LNCAP (cell line): Measurements from ENCODE around the gene ABI3BP.

ENCODE experiments used
- TF ChIP-seq, protein P1 (sequence below): fragments of 450-650 bp; IDR thresholded peaks from 2 replicates; pipeline ENCODE4 v1.5.1; 2017; ENCODE audit warnings: mild to moderate bottlenecking

The ABI3BP gene

DNA sequence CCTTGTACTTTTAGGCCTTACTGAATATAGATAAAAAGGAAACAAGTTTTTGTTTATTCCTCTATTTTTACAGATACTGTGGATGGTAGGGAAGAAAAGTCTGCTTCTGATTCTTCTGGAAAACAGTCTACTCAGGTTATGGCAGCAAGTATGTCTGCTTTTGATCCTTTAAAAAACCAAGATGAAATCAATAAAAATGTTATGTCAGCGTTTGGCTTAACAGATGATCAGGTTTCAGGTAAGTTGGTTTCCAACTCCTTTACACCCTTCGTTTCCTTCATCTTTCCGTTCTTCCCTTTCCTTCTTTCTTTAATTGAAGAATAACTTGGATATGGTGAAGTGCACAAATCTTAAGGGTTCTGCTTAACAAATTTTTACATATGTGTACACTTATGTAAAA is 260.8 kb downstream of the ABI3BP start:
- TF ChIP-seq, protein P1, sequence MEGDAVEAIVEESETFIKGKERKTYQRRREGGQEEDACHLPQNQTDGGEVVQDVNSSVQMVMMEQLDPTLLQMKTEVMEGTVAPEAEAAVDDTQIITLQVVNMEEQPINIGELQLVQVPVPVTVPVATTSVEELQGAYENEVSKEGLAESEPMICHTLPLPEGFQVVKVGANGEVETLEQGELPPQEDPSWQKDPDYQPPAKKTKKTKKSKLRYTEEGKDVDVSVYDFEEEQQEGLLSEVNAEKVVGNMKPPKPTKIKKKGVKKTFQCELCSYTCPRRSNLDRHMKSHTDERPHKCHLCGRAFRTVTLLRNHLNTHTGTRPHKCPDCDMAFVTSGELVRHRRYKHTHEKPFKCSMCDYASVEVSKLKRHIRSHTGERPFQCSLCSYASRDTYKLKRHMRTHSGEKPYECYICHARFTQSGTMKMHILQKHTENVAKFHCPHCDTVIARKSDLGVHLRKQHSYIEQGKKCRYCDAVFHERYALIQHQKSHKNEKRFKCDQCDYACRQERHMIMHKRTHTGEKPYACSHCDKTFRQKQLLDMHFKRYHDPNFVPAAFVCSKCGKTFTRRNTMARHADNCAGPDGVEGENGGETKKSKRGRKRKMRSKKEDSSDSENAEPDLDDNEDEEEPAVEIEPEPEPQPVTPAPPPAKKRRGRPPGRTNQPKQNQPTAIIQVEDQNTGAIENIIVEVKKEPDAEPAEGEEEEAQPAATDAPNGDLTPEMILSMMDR, result no peak

DNA sequence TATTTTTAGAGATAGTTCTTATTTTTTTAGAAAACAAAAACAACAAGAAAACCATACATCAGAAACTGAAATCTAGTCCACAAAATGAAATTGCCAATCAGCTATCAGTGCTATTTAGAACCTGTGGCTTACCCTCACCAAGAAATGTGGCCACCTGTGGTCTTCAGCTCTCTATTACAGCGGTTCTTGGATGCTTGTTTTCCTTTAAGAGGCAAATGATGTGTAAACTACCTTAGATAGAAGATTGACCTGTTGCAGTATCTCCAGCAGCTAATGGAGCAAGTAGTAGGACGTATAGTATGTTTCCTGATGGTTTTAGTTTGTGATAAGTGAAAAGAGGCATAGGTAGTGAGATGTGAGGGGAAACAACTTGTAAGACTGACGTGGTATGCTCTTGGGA is 262.7 kb downstream of the ABI3BP start:
- TF ChIP-seq, protein P1, result no peak

DNA sequence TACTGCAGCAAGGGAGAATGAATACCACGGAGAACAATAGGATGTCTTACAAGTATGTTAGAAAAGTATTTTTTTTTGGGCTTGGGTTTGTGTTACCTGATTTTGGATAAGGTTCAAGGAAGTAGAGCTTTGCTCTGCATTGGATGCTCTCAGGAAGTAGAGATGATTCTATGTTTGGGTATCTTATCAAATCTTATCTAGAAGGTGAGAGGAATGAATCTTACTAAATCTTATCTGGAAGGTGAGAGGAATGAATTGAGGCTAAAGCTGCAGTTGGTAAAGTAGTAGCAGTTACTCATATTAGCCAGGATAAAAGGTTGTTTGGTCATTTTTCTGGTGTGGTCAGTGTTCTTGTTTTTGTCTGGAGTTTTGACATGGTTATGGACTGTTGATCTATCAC is 266.5 kb downstream of the ABI3BP start:
- TF ChIP-seq, protein P1, result no peak

DNA sequence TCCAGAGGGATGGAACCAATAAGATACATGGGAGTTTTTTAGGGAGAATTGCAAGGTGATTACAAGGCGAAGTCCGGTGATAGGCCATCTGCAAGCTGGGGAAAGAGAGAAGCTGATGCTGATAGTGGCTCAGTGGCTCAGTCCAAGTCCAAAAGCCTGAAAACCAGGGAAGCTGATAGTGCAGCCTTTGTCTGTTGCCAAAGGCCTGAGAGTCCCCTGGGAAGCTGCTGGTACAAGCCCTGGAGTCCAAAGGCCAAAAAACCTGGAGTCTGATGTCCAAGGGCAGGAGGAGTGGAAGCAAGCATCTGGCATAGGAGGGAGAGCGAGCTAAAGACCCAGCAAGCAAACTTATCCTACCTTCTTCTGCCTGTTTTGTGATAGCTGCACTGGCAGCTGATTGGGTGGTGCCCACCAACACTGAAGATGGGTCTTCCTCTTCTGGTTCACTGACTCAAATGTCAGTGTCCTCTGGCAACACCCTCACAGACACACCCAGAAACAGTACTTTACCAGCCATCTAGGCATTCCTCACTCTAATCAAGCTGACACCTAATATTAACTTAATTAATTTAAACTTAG is 267.2 kb downstream of the ABI3BP start:
- TF ChIP-seq, protein P1, result no peak

DNA sequence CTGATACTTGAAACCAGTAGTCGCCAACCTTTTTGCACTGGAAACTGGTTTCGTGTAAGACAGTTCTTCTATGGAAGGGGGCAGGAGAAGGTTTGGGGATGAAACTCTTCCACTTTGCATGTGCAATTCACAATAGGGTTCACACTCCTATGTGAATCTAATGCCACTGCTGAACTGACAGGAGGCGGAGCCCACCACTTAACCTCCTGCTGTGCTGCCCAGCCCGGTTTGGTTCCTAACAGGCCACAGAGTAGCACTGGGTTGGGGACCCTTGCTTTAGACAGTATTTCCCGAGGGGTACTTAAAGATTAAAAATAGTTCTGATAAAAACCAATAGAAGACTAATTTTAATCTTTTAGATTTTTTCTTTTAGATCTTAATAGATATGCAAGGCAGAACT is 272.8 kb downstream of the ABI3BP start:
- TF ChIP-seq, protein P1, result no peak

DNA sequence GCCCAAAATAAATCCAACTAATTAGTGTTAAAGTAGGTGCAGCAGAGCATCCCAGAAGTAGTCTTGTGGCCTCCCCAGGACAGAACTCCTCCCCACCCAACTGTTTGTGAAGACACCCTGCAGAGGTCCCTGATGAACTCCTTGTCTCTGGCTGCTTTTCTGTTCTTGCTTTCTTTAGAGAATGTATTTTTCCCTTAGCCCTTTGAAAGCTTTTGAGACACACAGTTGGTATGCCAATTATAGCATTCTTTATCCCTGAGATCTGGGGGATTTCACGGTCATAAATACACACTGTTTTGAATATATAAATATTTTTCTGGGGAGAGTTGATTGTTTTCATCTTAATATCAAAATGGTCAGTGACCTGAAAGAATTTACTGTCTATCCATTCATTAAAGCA is 274.1 kb downstream of the ABI3BP start:
- TF ChIP-seq, protein P1, result no peak

DNA sequence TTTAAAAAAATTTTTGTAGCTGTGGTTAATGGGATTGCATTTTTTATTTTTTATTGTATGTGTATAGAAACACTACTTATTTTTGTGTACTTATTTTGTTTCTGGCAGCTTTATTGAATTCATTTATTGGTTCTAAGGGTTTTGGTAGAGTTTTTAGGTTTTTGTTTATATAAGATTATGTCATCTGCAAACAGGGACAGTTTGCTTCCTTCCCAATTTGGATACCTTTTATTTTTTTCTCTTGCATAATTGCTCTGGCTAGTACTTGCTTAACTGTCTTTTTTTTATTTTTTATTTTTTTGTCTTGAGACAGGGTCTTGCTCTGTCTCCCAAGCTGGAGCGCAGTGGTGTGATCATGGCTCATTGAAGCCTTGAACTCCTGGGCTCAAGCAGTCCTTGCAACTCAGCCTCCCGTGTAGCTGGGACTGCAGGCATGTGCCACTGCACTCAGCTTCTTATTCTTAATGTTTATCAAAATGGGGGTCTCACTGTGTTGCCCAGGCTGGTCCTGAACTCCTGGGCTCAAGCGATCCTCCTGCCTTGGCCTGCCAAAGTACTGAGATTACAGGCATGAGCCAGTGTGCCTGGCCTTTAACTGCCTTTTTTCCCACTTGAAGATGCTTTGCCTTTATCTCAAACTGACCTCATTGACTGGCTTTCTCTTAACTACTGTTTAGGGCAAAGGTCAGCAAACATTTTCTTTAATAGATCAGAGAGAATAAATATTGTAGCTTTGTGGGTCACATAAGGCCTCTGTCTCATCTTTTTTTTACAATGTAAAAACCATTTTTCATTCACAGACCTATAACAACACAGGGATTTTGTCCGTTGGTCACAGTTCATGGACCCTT is 275.4 kb downstream of the ABI3BP start:
- TF ChIP-seq, protein P1, result no peak
